CD4-positive, alpha-beta T cell treated with Interleukin-1 beta for 1 hour (primary cell): ENCODE results near the gene PKHD1.

Source experiments
- DNase-seq, 2 donors: peaks; one replicate each; pipeline ENCODE4 v3.0.0-alpha.2; 2020 to 2022

The PKHD1 gene

DNA sequence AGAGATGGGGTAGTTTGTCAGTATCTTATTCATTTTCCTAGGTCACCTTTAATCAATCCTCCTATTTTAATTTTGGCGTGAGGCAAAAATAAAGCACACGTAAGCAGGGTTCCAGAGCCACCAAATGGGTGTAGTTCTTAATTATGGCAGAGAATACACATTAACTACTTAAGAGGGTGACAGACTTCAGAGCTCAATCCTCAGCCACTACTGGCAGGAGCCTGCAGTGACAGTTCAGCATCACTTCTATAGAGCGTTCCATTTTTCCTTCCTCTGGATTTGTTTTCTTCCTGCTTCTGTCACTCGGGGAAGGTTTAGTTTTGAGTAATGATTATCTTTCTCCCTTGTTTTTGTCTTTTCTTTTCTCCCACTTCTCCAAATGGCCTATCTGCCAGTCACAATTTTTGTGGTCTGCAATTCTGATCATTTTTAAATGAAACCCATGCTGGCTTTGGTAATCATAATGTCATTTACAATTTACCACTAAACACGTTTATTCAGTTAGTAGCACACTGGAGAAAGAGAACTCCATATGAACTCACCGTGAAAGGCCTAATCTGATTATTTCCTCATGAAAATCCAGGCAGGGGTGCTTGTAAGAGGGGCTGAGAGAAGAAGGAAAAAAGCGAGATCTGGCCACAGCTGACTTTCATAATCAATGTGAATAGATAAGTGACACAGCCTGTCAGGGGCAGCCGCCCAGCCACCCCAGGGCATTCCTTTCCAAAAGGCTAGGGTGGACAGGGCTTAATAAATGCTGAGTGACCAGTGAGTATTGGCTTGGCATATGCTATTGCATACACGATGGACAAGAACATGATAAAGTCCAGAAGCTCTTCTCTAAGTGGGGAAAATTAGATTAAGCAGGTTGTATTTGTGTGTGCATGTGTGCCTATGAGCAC, 412.1 kb downstream of the PKHD1 start:
- DNase-seq, result no peak

- DNase-seq, result no peak
Observed at GRCh38 chr6:51663525-51663924, 423.9 kb downstream of the PKHD1 start.

- DNase-seq, result no peak
Observed at GRCh38 chr6:51660767-51661166, 426.6 kb downstream of the PKHD1 start.

DNA sequence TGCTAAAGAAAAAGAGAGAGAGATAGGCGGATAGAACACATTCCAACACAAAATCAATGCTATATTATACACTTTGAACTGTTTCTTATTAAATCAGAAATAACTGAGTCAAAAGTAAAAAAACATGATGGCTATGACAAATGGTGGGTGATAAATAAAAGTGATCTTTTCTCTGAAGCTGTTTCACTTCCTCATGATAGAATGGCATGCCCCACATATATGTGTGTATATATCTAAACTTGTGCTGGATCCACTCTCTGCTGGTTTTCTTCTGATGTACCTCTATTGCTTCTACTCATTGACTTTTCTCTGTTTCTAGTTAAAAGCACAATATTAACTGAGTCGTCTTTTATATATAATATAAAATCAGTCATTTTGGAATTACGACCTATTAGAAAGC, 429.9 kb downstream of the PKHD1 start:
- no peak for DNase-seq

GRCh38 chr6:51655517-51655916, 431.9 kb downstream of the PKHD1 start:
- no peak for DNase-seq

GRCh38 chr6:51654647-51655046, 432.8 kb downstream of the PKHD1 start:
- no peak for DNase-seq

DNA sequence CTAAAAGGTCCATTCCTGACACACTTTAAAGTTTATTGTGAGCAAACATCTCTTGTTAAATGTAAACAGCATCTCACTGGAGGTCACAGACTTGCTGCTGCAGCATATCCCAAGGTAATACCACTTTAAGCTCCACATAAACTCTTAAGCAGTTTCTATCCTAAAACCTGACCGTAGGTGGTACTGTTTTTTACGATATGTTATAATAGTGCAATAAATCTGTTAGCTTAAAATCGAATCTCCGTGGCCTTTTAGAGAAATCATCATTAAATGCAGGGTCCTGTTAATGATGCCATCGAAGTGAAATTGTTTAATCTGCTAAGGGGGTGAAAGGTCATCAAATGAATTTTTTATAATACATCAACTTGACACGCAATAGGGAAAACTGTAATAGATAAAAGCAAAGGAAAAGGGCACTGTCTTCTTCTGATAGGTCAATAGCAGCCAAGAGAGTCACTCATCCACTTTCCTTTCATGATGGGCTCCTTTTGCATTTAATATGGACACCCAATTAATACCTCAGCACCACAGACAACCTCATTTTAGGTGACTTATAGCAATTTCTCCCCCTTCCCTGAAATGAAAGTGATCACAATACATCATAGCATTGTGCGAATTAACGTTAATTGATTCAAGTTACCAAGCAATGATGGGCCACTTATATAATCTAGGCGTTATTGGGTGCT, 436.1 kb downstream of the PKHD1 start:
- DNase-seq, result no peak

GRCh38 chr6:51648774-51649173, 438.6 kb downstream of the PKHD1 start:
- DNase-seq, result no peak

- DNase-seq, result no peak
Observed at GRCh38 chr6:51648236-51648635, 439.2 kb downstream of the PKHD1 start.

DNA sequence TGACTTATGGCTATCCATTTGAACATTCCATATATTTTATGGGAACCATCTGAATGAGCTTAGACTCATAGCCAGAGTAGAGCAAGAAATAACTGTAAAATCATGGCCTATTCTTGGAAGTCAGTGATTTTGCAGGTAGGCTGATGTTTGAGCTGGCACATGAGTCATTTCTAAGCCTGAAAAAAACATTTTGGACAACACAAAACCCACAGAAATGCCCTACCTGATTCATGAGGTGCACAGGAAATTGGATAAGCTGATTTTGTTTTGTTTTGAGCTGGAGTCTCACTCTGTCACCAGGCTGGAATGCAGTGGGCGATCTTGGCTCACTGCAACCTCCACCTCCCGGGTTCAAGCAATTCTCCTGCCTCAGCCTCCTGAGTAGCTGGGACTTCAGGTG, 443.0 kb downstream of the PKHD1 start:
- DNase-seq, result no peak

GRCh38 chr6:51640021-51640420, 447.4 kb downstream of the PKHD1 start:
- DNase-seq, result no peak

GRCh38 chr6:51633424-51633823, 454.0 kb downstream of the PKHD1 start:
- DNase-seq, result no peak

- DNase-seq, result no peak
Observed at GRCh38 chr6:51630011-51630410, 457.4 kb downstream of the PKHD1 start.

GRCh38 chr6:51626391-51626790, 461.0 kb downstream of the PKHD1 start:
- DNase-seq, result no peak

- DNase-seq, result no peak
Observed at GRCh38 chr6:51625566-51625965, 461.8 kb downstream of the PKHD1 start.

DNA sequence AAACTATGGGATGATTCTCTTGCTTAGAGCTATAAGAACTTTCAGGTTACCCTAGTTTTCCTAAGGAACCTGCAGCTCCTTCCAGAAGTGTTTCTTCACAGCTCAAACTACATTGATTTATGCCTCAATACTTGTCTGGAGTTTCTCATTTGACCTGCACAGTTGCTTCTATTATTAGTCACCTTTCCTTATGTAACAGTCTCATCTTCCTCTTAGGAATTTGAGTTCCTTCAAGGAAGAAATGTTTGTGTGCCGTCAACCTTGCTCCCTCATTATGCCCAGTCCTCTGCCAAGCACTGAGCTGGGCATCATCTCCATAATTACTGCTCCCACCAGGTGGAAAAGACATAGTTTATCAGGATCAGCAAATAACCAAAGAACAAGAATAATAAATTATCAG, 466.4 kb downstream of the PKHD1 start:
- DNase-seq, result no peak

- DNase-seq, result no peak
Observed at GRCh38 chr6:51619042-51619799, 468.2 kb downstream of the PKHD1 start.

DNA sequence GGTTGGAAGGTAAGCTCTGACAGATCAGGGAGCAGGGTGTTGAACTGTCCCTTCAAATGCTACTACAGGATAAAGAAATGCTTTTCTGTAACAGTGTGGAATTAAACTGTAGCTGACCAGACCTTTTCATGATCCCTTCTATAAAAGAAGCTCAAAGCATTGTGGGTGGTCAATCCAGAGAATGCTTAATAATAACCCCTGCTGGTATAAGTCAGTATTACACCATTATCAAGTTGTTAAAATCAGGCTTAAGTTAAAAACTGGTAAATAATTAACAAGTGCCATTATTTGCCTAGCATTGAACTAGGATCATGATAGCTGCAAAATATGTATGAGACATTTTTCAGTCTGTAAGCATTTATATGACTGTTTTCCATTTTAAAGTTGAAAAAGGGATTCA, 468.9 kb downstream of the PKHD1 start:
- DNase-seq, result no peak

DNA sequence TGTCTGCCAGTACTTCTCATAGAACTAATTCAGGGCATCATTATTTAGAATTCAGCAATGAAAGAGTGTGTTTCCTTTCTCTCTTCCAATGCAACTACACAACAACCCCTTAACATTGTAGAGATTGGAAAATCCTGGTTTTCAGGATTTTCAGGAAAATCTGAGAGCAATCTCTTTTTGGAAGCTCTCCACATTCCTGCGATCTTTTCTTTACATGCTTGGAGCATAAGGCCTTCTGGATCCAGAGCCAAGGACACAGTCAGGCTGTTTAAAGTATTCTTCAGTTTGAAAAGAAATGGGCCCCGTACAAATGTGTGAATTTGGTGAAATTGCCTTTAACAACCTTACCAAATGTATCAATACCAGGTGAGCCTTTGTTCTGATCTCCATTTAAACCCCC, 469.7 kb downstream of the PKHD1 start:
- DNase-seq, result no peak

DNA sequence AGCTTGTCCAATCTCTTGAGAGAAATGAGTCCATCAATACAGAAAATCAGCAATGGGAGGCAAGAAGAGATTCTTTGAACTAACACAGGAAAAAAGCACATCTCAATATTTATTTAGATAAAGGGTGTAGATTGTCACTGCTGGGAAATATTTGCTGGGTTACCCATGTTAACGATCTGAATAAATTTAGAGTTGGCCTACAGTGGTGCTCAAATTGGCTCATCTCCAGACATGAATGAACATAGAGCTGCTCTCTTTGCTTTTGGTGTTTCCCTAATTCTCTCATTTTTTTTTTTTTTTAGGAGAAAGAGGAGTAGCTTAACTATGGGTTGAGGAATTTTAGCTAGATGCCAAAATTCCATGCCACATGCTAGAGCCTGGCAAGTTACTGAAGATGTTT, 471.2 kb downstream of the PKHD1 start:
- DNase-seq, result no peak

DNA sequence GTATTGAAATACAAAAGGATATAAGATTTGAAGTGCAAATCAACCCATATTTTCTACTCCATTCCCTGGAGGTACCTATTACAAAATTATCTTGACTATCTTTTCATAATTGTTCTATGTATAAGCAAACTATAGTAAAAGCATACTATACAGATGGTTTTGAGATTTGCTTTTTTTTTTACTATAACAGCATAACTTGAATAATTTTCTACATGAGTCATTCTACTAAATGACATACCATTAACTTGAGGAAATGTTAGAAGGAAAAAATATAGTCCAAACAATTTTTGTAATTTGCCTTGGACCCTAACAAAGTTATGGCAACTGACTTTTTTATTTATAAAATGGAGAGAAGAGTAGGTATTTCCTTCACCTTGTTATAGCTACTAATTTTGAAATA, 472.7 kb downstream of the PKHD1 start:
- DNase-seq, result no peak

- DNase-seq, result no peak
Observed at GRCh38 chr6:51613558-51613957, 473.9 kb downstream of the PKHD1 start.

DNA sequence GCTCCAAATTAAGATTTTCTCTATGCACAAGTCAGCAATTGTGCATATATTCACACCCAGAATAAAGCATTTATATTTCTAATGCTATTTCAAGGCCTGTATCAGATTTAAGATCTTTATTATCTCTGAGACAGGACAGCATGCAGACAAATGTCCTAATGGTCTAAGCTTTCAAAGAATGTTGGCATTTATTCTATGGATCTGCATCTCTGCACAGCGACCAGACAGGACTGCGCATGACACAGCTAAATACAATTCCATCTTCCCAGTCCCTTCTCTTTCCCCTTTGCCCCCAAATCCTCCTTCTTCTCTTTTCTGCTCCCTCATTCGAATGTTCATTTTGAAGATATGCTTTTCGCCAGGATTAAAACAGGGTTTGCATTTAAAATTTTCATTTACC, 478.5 kb downstream of the PKHD1 start:
- DNase-seq, result no peak

GRCh38 chr6:51608383-51608782, 479.0 kb downstream of the PKHD1 start:
- no peak for DNase-seq
